Vagina (tissue), 2 donors: Measurements from ENCODE around the gene TTC33. TPM values are rescaled to one million over a fixed set of nuclear protein-coding genes. Genes with fewer than 3 reads are reported as not detected.
"Not testable (repeated sequence)": the region's sequence is repeated elsewhere in the genome, so short reads cannot be mapped to it uniquely, and the experiment has no call there.

Experiments used
- DNase-seq, 2 donors: peaks; one replicate each; pipeline ENCODE4 v3.0.0-alpha.2; 2017; ENCODE audit errors: extremely low spot score in 2 of 2
- H3K27ac ChIP-seq: fragments of 200-600 bp; sonication (generic); one replicate; pipeline ENCODE4 v1.5.1; 2019
- H3K27me3 ChIP-seq: fragments of 200-600 bp; sonication (generic); one replicate; pipeline ENCODE4 v1.5.1; 2019
- H3K36me3 ChIP-seq, 2 donors: fragments of 200-600 bp; sonication (generic); one replicate each; pipeline ENCODE4 v1.5.1; 2017 to 2019
- H3K4me1 ChIP-seq: fragments of 200-600 bp; sonication (generic); one replicate; pipeline ENCODE4 v1.5.1; 2019
- H3K4me3 ChIP-seq, 2 donors: fragments of 200-600 bp; sonication (generic); 1 replicate in 1 of 2; 2 replicates in 1 of 2; pipeline ENCODE4 v1.5.1; 2016 to 2019
- H3K9me3 ChIP-seq: fragments of 200-600 bp; sonication (generic); one replicate; pipeline ENCODE4 v1.5.1; 2019
- CTCF ChIP-seq, 3 experiments: fragments of 450-650 bp in 2 of 3; fragments of 200-600 bp in 1 of 3; sonication (generic) in 1 of 3; IDR thresholded peaks; one replicate each; pipeline ENCODE4 v1.5.1; 2017 to 2019; ENCODE audit warnings: antibody characterized with exemption in 3 of 3, mild to moderate bottlenecking in 2 of 3, moderate library complexity in 2 of 3
- POLR2A ChIP-seq, 2 donors: fragments of 450-650 bp; IDR thresholded peaks; one replicate each; pipeline ENCODE4 v1.6.1; 2017; ENCODE audit warnings: antibody characterized with exemption in 2 of 2, mild to moderate bottlenecking in 2 of 2, moderate library complexity in 2 of 2
- POLR2AphosphoS5 ChIP-seq, 2 donors: sonication (generic); formaldehyde crosslinking; IDR thresholded peaks; one replicate each; pipeline ENCODE4 v1.9.0; 2017; ENCODE audit warnings: antibody characterized with exemption in 2 of 2, mild to moderate bottlenecking in 2 of 2, low read depth in 1 of 2; ENCODE audit not compliant: insufficient read depth in 1 of 2
- intact Hi-C: fragments of 100-400 bp; cut with DNase I; formaldehyde crosslinking; loops from one replicate; pipeline ENCODE4 v1.15.1; 2023
- total RNA-seq: library from RNA; depleted of rRNA; stranded (reverse); fragments of >200 nt; gene quantifications from one replicate; pipeline ENCODE4 v1.2.3, GENCODE V29; 2016

TTC33 gene
- total RNA-seq, 1 donor from 2014 or later, result 12.8 TPM

GRCh38 chr5:40735609-40736008 is 20.2 kb downstream of the TTC33 start:
- H3K27ac ChIP-seq, result no peak overlapping the region
- peaks cover 0 to 4% of the 10 kb centered on the region in 2 donors for H3K36me3 ChIP-seq
- no peak overlapping the region for H3K4me3 ChIP-seq
- intact Hi-C loops, result no loop called here
- no peaks in the 10 kb centered on the region for H3K9me3 ChIP-seq
- DNase-seq, result no peak
- H3K27me3 ChIP-seq, result no peaks in the 10 kb centered on the region
- TF ChIP-seq POLR2AphosphoS5 (IDR thresholded peaks at IDR 0.05; ENCODE audit: insufficient read depth in 1 of 2, low read depth in 1 of 2) (no peak), CTCF (IDR thresholded peaks at IDR 0.05) (no peak), POLR2A (IDR thresholded peaks at IDR 0.05) (no peak)
- peaks cover 15% of the 10 kb centered on the region for H3K4me1 ChIP-seq

GRCh38 chr5:40734986-40735385 is 20.8 kb downstream of the TTC33 start:
- H3K9me3 ChIP-seq, result no peaks in the 10 kb centered on the region
- no peaks in the 10 kb centered on the region for H3K27me3 ChIP-seq
- H3K4me3 ChIP-seq, result no peak overlapping the region
- intact Hi-C loops, result no loop called here
- TF ChIP-seq POLR2AphosphoS5 (IDR thresholded peaks at IDR 0.05; ENCODE audit: insufficient read depth in 1 of 2, low read depth in 1 of 2), result no peak
- H3K27ac ChIP-seq, result no peak overlapping the region
- H3K36me3 ChIP-seq, result peaks cover 0 to 4% of the 10 kb centered on the region in 2 donors
- DNase-seq, result no peak
- peaks cover 15% of the 10 kb centered on the region for H3K4me1 ChIP-seq

- no peak overlapping the region for H3K4me3 ChIP-seq
- DNase-seq, result no peak
- H3K27me3 ChIP-seq, result no peaks in the 10 kb centered on the region
- intact Hi-C loops, result no loop called here
- peaks cover 15% of the 10 kb centered on the region for H3K4me1 ChIP-seq
- TF ChIP-seq CTCF (IDR thresholded peaks at IDR 0.05) (no peak), POLR2AphosphoS5 (IDR thresholded peaks at IDR 0.05; ENCODE audit: insufficient read depth in 1 of 2, low read depth in 1 of 2) (no peak), POLR2A (IDR thresholded peaks at IDR 0.05) (no peak)
- no peak overlapping the region for H3K27ac ChIP-seq
- no peaks in the 10 kb centered on the region for H3K9me3 ChIP-seq
- no peaks in the 10 kb centered on the region for H3K36me3 ChIP-seq
Measured at GRCh38 chr5:40733879-40734563, 21.7 kb downstream of the TTC33 start.

- TF ChIP-seq CTCF (IDR thresholded peaks at IDR 0.05), result no peak
- intact Hi-C loops, result no loop called here
- H3K27ac ChIP-seq, result no peak overlapping the region
- H3K9me3 ChIP-seq, result no peaks in the 10 kb centered on the region
- no peaks in the 10 kb centered on the region for H3K27me3 ChIP-seq
- no peak for DNase-seq
- H3K4me3 ChIP-seq, result no peak overlapping the region
- H3K4me1 ChIP-seq, result peaks cover 15% of the 10 kb centered on the region
- H3K36me3 ChIP-seq, result no peaks in the 10 kb centered on the region
Measured at GRCh38 chr5:40733434-40733833, 22.3 kb downstream of the TTC33 start.

GRCh38 chr5:40722497-40722911 is 33.3 kb downstream of the TTC33 start:
- H3K9me3 ChIP-seq, H3K27me3 ChIP-seq, H3K4me1 ChIP-seq, H3K4me3 ChIP-seq, intact Hi-C loops, H3K27ac ChIP-seq, DNase-seq: not testable (repeated sequence)
- peaks cover 0 to 24% of the 10 kb centered on the region in 2 donors for H3K36me3 ChIP-seq

- TF ChIP-seq POLR2AphosphoS5 (IDR thresholded peaks at IDR 0.05; ENCODE audit: insufficient read depth in 1 of 2, low read depth in 1 of 2), result no peak
- TF ChIP-seq CTCF (IDR thresholded peaks at IDR 0.05), result no peak
- no peak for TF ChIP-seq POLR2A (IDR thresholded peaks at IDR 0.05)
- Histone ChIP-seq H3K27ac (no peak overlapping the region), H3K9me3 (no peaks in the 10 kb centered on the region), H3K4me3 (no peak overlapping the region), H3K36me3 (peaks cover 0 to 21% of the 10 kb centered on the region in 2 donors), H3K4me1 (no peaks in the 10 kb centered on the region), H3K27me3 (no peaks in the 10 kb centered on the region)
- intact Hi-C loops, result no loop called here
- no peak for DNase-seq
Measured at GRCh38 chr5:40720069-40720468, 35.7 kb downstream of the TTC33 start.
